DLD1 (cell line): ENCODE measurements around the gene ROPN1L.
"Not testable (repeated sequence)": the region's sequence is repeated elsewhere in the genome, so short reads cannot be mapped to it uniquely, and the experiment has no call there.

Experiments used
- in situ Hi-C: cut with HindIII; loops from 2 replicates; pipeline ENCODE4 v1.10.0; 2017; ENCODE audit warnings: low sequenced_read_pairs

Gene ROPN1L

GRCh38 chr5:10475931-10476676 lies 34.4 kb downstream of the ROPN1L start:
- in situ Hi-C loops = no loop called here

- in situ Hi-C loops = no loop called here
Observed at GRCh38 chr5:10476878-10477277, 35.2 kb downstream of the ROPN1L start.

GRCh38 chr5:10477943-10478342 lies 36.3 kb downstream of the ROPN1L start:
- in situ Hi-C loops = no loop called here

GRCh38 chr5:10478436-10478835 lies 36.8 kb downstream of the ROPN1L start:
- in situ Hi-C loops = no loop called here

- in situ Hi-C loops = no loop called here
Observed at GRCh38 chr5:10479154-10479721, 37.6 kb downstream of the ROPN1L start.

GRCh38 chr5:10480237-10480985 lies 38.7 kb downstream of the ROPN1L start:
- in situ Hi-C loops = loop anchor here (5.0 kb wide), 1 partner anchor 72 kb away; no protein-coding TSS in a partner anchor

GRCh38 chr5:10481241-10481935 lies 39.7 kb downstream of the ROPN1L start:
- in situ Hi-C loops = loop anchor here (5.0 kb wide), 1 partner anchor 71 kb away; no protein-coding TSS in a partner anchor

- in situ Hi-C loops = loop anchor here (5.0 kb wide), 1 partner anchor 69 kb away; no protein-coding TSS in a partner anchor
Observed at GRCh38 chr5:10482791-10483530, 41.3 kb downstream of the ROPN1L start.

- in situ Hi-C loops = loop anchor here (5.0 kb wide), 1 partner anchor 68 kb away; no protein-coding TSS in a partner anchor
Observed at GRCh38 chr5:10484774-10485141, 43.1 kb downstream of the ROPN1L start.

- in situ Hi-C loops = no loop called here
Observed at GRCh38 chr5:10485142-10485795, 43.6 kb downstream of the ROPN1L start.

- in situ Hi-C loops = no loop called here
Observed at GRCh38 chr5:10485897-10486296, 44.2 kb downstream of the ROPN1L start.

GRCh38 chr5:10486511-10487344 lies 45.0 kb downstream of the ROPN1L start:
- in situ Hi-C loops = no loop called here

GRCh38 chr5:10488144-10488543 lies 46.5 kb downstream of the ROPN1L start:
- in situ Hi-C loops = no loop called here

- in situ Hi-C loops = no loop called here
Observed at GRCh38 chr5:10489810-10490426, 48.2 kb downstream of the ROPN1L start.

- in situ Hi-C loops = no loop called here
Observed at GRCh38 chr5:10490927-10491672, 49.4 kb downstream of the ROPN1L start.

- in situ Hi-C loops = no loop called here
Observed at GRCh38 chr5:10491673-10492026, 50.0 kb downstream of the ROPN1L start.

GRCh38 chr5:10493884-10494283 lies 52.2 kb downstream of the ROPN1L start:
- in situ Hi-C loops = no loop called here

GRCh38 chr5:10494497-10494896 lies 52.8 kb downstream of the ROPN1L start:
- in situ Hi-C loops = not testable (repeated sequence)
